Body of pancreas (tissue), 4 donors: ENCODE data around the gene MYO16. TPM values are rescaled to one million over a fixed set of nuclear protein-coding genes. Genes with fewer than 3 reads are reported as not detected.
A peak's percentile ranks its signal among the peaks of the same experiment; 100 is the strongest.

Experiments
- ATAC-seq: fragments of 150-250 bp; one replicate; pipeline ENCODE4 v1.9.1; 2016
- DNase-seq, 4 donors: peaks; one replicate each; pipeline ENCODE4 v3.0.0-alpha.2; 2019
- H3K27ac ChIP-seq, 4 donors: fragments of 200-600 bp; sonication (generic); 1 replicate in 3 of 4; 2 replicates in 1 of 4; pipeline versions ENCODE4 v1.5.1 to v1.6.1; 2016 to 2019; ENCODE audit warnings: mild to moderate bottlenecking in 1 of 4, mixed read lengths in 1 of 4, moderate library complexity in 1 of 4
- H3K27me3 ChIP-seq, 2 donors: fragments of 200-600 bp; sonication (generic); one replicate each; pipeline ENCODE4 v1.6.0; 2016; ENCODE audit warnings: mild to moderate bottlenecking in 1 of 2
- H3K36me3 ChIP-seq, 2 donors: fragments of 200-600 bp; sonication (generic); replicated peaks in 1 of 2; 2 replicates each; pipeline ENCODE4 v1.5.1; 2016; ENCODE audit warnings: low read depth in 2 of 2; ENCODE audit not compliant: insufficient read depth in 1 of 2
- H3K4me1 ChIP-seq: fragments of 200-600 bp; sonication (generic); one replicate; pipeline ENCODE4 v1.6.0; 2016
- H3K4me3 ChIP-seq, 2 donors: fragments of 200-600 bp; sonication (generic); 1 replicate in 1 of 2; 2 replicates in 1 of 2; pipeline ENCODE4 v1.5.1; 2016 to 2019
- H3K9me3 ChIP-seq, 3 donors: fragments of 200-600 bp; sonication (generic); 1 replicate in 2 of 3; 2 replicates in 1 of 3; pipeline ENCODE4 v1.5.1; 2016
- POLR2A ChIP-seq, 3 donors: fragments of 450-650 bp; IDR thresholded peaks; one replicate each; pipeline ENCODE4 v1.6.1; 2016; ENCODE audit warnings: antibody characterized with exemption in 3 of 3, mild to moderate bottlenecking in 2 of 3
- WGBS, 2 donors: methylation state at CpG; one replicate each; pipeline ENCODE4 v1.1.5; 2017; 5-methylcytosine and 5-hydroxymethylcytosine counted together
- intact Hi-C: fragments of 100-400 bp; cut with DNase I; formaldehyde crosslinking; loops from one replicate; pipeline ENCODE4 v1.15.1; 2023
- total RNA-seq, 2 donors: library from RNA; depleted of rRNA; stranded (reverse); fragments of >200 nt; gene quantifications; one replicate each; pipeline ENCODE4 v1.1.0, GENCODE V29; 2016
- TF ChIP-seq, protein P1 (sequence below), 7 experiments: fragments of 450-650 bp in 4 of 7; fragments of 200-600 bp in 3 of 7; sonication (generic) in 3 of 7; IDR thresholded peaks; one replicate each; pipeline ENCODE4 v1.5.1; 2016 to 2019; ENCODE audit warnings: antibody characterized with exemption in 7 of 7

Gene MYO16
- total RNA-seq, 2 donors from 2014 or later = under 0.01 to 0.78 TPM

DNA sequence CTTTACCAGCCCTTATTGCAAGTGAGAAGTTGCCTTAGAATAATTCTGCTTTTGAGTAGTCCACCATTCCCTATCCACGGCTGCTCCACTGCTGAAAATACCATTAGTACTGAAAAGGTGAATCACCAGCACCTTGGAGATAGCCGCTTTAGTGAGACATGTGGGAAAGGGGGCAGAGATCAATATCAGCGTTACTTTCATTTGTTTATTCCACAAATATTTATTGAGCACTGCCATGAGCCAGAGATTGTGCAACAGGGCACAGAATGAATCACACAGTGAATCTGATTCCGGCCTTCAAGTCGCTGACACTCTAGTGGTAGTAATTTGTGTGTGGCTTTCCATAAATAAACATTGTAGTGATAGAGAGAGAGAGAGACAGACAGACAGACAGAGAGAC, 31.5 kb upstream of the MYO16 start:
- Histone ChIP-seq H3K36me3 (no peaks in the 10 kb centered on the region), H3K4me1 (no peaks in the 10 kb centered on the region), H3K9me3 (no peaks in the 10 kb centered on the region), H3K27me3 (no peaks in the 10 kb centered on the region), H3K27ac (no peak overlapping the region), H3K4me3 (no peak overlapping the region)
- WGBS, 2 donors = 16 to 30% methylated on average over 5 of the region's 5 CpGs
- intact Hi-C loops = no loop called here
- ATAC-seq = no peak
- DNase-seq = no peak
- TF ChIP-seq POLR2A (IDR thresholded peaks at IDR 0.05) = no peak
- TF ChIP-seq, protein P1, sequence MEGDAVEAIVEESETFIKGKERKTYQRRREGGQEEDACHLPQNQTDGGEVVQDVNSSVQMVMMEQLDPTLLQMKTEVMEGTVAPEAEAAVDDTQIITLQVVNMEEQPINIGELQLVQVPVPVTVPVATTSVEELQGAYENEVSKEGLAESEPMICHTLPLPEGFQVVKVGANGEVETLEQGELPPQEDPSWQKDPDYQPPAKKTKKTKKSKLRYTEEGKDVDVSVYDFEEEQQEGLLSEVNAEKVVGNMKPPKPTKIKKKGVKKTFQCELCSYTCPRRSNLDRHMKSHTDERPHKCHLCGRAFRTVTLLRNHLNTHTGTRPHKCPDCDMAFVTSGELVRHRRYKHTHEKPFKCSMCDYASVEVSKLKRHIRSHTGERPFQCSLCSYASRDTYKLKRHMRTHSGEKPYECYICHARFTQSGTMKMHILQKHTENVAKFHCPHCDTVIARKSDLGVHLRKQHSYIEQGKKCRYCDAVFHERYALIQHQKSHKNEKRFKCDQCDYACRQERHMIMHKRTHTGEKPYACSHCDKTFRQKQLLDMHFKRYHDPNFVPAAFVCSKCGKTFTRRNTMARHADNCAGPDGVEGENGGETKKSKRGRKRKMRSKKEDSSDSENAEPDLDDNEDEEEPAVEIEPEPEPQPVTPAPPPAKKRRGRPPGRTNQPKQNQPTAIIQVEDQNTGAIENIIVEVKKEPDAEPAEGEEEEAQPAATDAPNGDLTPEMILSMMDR (IDR thresholded peaks at IDR 0.05) = no peak

DNA sequence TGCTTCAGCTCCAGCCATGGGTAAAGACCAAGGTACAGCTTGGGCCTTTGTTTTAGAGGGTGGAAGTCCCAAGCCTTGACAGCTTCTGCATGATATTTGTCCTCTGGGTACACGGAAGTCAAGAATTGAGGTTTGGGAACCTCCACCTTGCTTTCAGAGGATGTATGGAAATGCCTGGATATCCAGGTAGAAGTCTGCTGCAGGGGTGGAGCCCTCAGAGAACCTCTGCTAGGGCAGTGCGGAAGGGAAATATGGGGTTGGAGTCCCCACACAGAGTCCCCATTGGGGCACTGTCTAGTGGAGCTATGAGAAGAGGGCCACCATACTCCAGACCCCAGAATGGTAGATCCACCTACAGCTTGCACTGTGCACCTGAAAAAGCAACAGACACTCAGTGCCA, 23.0 kb upstream of the MYO16 start:
- TF ChIP-seq, protein P1 (IDR thresholded peaks at IDR 0.05) = no peak
- no peak for TF ChIP-seq POLR2A (IDR thresholded peaks at IDR 0.05)
- H3K27ac ChIP-seq = no peak overlapping the region
- H3K4me1 ChIP-seq = peaks cover 5% of the 10 kb centered on the region
- ATAC-seq (no peak), DNase-seq (no peak)
- no peak overlapping the region for H3K4me3 ChIP-seq
- intact Hi-C loops = no loop called here
- H3K27me3 ChIP-seq = no peaks in the 10 kb centered on the region
- H3K9me3 ChIP-seq = peaks cover 0 to 10% (median 0%) of the 10 kb centered on the region in 3 donors
- H3K36me3 ChIP-seq = no peaks in the 10 kb centered on the region
- 75 to 80% methylated on average over 2 of the region's 2 CpGs for WGBS, 2 donors

DNA sequence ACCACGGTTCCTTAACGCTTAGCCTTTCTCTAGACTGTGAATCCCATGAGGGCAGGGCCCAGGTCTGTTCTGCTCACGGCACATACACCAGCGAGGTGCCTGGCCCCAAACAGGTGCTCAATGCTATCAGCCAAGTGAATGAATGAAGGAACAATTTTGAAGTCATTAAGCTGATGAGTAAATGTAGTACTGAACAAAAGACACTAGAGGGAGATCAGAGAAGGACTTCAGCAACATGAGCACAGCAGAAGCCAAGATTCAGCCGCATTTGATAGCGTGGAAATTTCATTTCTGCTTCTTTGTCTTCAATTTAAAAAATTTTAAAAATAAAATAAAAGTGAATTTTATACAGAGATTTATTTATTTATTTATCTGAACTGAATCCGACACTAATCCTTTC, 20.1 kb upstream of the MYO16 start:
- H3K4me3 ChIP-seq = no peak overlapping the region
- ATAC-seq (no peak), DNase-seq (no peak)
- peaks cover 0 to 10% (median 0%) of the 10 kb centered on the region in 3 donors for H3K9me3 ChIP-seq
- TF ChIP-seq, protein P1 (IDR thresholded peaks at IDR 0.05) = peak in 6 of 7 experiments; percentile 11 to 38 (median 31)
- no peak for TF ChIP-seq POLR2A (IDR thresholded peaks at IDR 0.05)
- H3K27ac ChIP-seq = no peak overlapping the region
- no peaks in the 10 kb centered on the region for H3K27me3 ChIP-seq
- intact Hi-C loops = no loop called here
- WGBS, 2 donors = 67 to 76% methylated on average over 7 of the region's 7 CpGs
- peaks cover 5% of the 10 kb centered on the region for H3K4me1 ChIP-seq
- no peaks in the 10 kb centered on the region for H3K36me3 ChIP-seq

DNA sequence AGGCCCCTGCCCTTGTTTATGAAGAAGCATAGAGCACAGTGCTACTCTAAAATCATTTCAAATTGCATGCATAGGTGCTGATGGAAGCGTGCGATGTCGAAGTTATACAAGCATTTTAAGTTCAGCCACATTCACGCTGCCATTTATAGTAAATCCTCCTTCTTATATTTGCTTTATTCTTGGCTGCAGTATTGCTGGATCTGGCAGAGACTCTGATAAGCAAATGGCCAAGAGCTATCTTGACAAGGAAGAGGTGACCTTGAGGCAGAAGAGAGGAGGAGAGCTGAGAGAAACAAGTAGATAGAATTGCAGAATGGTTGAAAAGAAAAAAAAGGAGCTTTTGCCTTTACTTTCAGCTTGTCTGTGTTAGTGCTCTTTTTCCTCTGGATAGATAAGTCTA, 18.9 kb upstream of the MYO16 start:
- TF ChIP-seq, protein P1 (IDR thresholded peaks at IDR 0.05) = no peak
- TF ChIP-seq POLR2A (IDR thresholded peaks at IDR 0.05) = no peak
- H3K9me3 ChIP-seq = peaks cover 0 to 10% (median 0%) of the 10 kb centered on the region in 3 donors
- 44 to 65% methylated on average over 4 of the region's 4 CpGs for WGBS, 2 donors
- intact Hi-C loops = no loop called here
- H3K27me3 ChIP-seq = no peaks in the 10 kb centered on the region
- H3K36me3 ChIP-seq = no peaks in the 10 kb centered on the region
- peaks cover 5% of the 10 kb centered on the region for H3K4me1 ChIP-seq
- DNase-seq (no peak), ATAC-seq (no peak)
- H3K4me3 ChIP-seq = no peak overlapping the region
- no peak overlapping the region for H3K27ac ChIP-seq

DNA sequence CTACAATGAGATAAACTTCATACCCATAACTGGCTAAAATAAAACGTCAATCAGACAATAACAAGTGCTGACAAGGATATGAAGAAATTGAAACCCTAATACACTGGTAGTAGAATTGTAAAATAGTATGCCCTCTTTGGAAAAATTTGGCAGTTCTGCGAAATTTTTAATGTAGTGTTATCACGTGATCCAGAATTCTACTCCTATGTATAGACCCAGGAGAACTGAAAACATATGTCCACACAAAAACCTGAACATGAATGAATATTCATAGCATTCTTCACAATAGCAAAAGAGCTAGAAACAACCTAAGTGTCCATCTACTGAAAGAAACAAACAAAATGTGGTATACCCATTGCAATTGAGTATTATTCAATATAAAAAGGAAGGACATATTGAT, 14.2 kb upstream of the MYO16 start:
- intact Hi-C loops = no loop called here
- 41 to 62% methylated on average over 3 of the region's 3 CpGs for WGBS, 2 donors
- DNase-seq = no peak
- H3K27ac ChIP-seq = no peak overlapping the region
- H3K4me1 ChIP-seq = peaks cover 5% of the 10 kb centered on the region
- no peaks in the 10 kb centered on the region for H3K36me3 ChIP-seq
- TF ChIP-seq, protein P1 (IDR thresholded peaks at IDR 0.05) = no peak
- no peak for TF ChIP-seq POLR2A (IDR thresholded peaks at IDR 0.05)
- ATAC-seq = no peak
- H3K9me3 ChIP-seq = no peaks in the 10 kb centered on the region
- H3K4me3 ChIP-seq = no peak overlapping the region
- H3K27me3 ChIP-seq = no peaks in the 10 kb centered on the region
